IPS-NIHi7 (cell line): ENCODE data around the gene TENM3.

Source experiments
- DNase-seq: peaks from one replicate; pipeline ENCODE4 v3.0.0; 2012; ENCODE audit warnings: mixed read lengths; ENCODE audit errors: extremely low spot score

TENM3 gene

DNA sequence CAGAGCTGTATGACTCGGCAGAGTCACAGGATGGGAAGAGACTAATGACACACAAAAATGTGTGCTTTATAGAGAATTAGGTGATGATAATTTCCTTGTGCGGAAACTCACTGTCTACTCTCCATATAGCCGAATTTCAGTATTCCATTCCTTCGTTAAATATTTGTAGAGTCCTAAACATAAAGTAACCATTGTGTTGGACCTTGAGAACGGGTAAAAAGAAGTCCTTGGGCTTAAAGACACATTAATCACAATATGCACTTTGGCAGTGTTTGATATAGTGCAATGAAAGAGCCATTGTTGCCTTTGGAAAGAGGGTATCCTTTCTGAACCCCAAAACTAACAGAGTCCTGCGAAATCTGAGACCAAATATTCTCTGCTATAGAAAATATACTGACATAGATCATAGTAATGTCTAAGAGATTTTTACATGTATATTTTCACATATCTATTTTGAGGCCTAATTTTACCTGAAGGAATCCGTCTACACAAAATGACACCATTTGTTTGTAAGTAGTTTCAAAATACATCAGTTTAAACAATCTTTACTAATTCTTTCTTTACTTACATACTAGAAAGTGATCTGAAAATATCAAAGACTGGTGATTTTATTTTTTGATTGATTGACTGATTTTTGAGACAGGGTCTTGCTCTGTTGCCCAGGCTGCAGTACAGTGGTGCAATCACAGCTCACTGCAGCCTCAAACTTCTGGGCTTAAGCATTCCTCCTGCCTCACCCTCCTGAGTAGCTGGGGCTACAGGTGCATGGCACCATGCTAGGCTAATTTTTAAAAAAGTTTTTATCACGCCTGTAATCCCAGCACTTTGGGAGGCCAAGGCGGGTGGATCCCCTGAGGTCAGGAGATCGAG, 377.1 kb downstream of the TENM3 start:
- no peak for DNase-seq

DNA sequence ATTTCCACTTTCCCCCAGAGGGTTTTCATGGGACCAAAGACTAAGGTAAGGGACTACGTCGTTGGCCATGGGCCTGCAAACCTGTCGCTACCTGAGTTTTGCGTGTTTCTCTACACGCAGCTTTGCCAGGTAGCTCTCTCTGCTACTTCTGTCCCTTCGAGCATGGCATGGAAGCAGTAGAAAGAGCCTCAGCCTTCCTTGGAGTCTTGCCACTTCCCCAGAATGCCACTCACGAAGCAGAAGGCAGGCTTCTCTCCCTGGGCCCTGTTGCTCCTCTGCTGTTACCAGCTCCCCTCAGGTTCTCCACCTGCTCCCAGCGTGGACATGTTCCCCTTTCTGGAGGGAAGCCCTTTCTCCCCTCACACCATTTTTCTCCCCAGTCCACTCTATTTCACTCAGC, 381.1 kb downstream of the TENM3 start:
- DNase-seq = no peak

DNA sequence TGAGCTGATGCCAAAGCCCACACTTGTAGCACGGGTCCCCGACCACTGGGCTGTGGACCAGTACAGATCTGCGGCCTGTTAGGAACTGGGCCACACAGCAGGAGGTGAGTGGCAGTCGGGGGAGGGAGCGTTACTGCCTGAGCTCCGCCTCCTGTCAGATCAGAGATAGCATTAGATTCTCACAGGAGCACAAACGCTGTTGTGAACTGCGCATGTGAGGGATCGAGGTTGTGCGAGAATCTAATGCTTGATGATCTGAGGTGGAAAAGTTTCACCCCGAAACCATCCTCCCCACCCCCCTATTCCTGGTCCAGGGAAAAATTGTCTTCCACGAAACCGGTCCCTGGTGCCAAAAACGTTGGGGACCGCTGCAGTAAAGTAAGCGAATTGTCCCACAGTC, 382.0 kb downstream of the TENM3 start:
- DNase-seq = no peak

DNA sequence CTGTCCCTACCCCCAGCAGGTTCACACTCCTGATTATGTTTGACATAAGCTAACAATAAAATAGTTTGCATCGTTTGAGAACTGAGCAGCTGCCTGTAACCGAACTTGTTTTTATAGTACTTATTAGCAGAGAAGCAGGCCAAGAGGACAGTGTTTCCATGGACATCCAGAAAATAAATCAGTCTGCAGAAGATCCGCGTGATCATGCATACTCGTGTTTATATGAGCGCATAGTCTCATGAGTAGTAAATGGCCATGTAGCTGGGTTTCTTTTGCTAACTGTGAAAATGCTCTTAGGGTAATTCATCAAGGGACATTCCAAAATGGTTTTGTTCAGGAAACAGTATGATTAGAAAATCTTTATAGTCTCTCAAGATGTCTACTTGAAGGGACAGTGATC, 384.8 kb downstream of the TENM3 start:
- DNase-seq = no peak

DNA sequence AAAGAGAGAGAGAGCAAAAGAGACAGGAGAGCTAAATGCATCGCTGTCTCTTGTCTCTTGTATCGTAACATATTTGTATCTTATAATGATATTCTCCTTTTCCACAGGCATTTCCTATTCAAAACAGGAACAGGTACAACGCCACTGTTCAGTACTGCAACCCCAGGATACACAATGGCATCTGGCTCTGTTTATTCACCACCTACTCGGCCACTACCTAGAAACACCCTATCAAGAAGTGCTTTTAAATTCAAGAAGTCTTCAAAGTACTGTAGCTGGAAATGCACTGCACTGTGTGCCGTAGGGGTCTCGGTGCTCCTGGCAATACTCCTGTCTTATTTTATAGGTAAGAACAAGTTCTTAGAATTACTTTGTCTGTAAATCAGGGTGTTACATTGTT, 385.3 kb downstream of the TENM3 start:
- no peak for DNase-seq

DNA sequence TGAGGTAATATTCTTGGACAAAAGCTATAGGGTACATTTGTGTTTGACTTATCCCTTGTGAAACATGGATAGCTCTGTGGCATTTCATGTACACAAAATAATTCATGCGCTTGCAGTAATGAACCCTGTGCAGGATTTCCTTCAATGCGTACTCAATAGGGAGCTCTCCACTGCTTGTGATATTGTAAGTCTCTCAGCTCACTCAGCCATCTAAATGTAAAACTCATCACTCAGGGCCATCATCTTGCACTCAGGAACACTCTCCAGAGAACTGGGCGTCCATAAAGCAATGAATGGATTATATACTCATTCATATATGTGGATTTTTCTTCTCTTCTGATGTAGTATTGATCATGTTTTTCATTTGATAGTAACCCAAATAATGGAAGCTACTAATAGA, 385.9 kb downstream of the TENM3 start:
- no peak for DNase-seq

DNA sequence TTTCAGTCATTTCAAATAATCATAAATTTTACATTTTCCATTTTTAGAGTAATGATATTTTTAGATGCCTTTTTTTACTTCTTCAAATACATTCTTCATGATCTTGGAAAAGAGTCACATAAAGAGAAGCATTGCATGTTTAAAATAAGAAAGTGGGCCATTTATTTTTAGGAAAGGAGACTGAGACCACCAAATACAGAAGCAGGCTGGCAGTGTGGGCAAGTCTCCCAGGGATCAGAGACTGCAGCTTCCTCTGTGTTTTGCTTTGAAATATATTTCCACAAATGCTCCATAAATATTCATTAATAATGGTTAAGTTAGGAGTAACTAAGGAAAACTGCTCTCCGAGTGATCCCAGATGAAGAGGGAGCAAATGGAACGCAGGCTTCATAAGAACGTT, 397.3 kb downstream of the TENM3 start:
- DNase-seq = no peak

DNA sequence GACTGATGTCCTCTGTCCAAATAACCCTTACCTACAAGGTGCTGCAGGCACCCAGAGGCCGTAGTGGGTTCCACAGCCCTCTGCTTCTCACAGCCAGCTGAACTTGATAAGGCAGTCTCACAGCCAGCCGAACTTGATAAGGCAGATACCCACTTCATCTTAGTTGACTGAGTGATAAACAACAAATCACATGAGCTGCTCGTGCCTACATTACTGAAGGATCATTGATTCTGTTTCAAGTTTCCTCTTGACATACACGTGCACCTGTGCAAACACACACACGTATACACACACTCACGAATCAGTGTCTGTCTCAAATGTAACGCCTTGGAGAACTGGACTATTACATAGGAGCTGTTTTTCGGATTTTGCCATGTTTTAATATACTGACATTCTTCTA, 397.7 kb downstream of the TENM3 start:
- no peak for DNase-seq

DNA sequence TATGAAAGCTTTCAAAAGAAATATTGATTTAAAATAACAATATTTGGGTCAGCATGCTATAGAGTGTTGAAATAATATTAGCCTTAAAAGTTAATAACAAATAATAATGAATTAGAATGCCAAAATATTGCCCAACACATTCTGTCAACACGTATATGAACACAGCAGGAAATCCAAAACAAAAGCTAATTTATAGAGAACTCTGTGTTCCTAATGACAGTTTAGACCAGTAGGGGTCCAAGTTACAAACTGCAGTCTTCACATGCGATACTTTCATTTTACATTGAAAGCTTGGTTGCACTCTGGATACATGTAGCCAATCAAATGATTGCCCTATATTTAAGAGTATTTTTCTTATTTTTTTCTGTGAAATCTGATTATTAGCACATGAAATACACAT, 399.6 kb downstream of the TENM3 start:
- no peak for DNase-seq

DNA sequence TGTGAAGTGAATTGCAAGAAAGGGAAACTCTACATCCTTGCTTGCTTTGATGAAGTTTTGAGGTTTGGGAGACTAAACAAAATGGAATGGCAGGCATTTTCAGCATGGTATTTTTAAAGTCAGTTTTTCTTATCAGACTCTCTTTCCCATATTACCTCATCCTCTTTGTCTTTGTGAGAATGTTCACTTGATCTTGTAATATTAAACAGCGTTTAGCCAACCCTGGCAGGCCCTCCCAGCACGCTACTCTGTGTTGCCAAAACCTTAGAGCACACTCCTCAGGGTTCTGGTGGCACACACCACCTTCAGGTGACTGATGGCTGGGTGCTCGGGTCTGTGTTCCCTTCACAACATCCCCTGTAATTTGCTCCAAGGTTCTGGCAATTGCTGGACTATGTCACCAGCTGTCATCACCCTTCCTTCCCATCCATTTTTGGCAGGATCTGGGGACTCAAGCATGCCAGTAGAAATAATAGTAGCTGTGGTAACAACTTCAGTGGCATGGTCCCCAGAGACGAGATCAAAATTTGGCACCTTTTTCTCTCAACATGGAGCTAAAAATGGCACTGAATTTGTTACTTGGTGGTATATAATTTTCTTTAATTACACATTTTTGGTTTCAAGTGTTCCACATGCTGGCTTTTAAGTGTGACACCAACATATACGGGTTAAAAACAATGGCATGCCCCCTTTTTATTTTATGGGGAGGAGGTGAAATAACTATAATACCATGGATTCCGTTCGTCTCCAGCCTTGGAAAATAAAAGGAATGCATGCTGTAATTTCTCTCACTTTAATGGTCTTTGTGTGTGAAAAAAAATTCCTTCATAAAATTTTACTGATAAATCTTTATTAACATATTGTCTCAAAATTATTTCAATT, 400.8 kb downstream of the TENM3 start:
- no peak for DNase-seq

DNA sequence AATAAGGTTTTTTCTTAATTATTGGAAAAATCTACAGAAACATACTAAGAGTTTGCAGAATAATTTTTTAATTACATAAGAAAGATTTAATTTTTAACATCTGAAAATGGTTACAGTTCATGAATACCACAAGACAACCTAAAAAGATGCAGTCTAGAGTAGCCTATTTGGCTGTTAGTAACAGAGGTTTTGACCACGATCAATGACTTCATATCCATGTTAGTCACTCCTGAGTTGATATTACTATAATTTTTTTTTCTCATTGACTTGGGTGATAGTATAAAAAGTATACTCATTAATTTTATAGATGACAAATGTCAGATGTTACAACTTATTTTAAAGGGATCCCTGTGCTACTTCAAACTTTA, 401.5 kb downstream of the TENM3 start:
- no peak for DNase-seq

DNA sequence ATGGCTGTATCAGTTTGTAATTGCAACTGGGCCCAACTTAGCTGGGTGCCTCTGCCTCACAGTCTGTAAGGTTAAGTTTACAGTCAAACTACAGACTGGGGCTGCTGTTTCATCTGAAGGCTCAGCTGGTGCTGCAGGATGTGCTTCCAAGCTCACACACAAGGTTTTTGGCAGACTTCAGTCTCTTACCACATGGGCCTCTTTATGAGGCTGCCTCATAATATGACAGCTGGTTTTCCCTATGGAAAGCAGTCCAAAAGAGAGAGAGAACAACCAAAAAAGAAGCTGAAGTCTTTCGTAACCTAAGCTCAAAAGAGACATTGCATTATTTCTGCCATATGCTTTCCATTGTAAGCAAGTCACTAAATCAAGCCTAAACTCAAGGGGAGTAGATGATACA, 402.3 kb downstream of the TENM3 start:
- no peak for DNase-seq

DNA sequence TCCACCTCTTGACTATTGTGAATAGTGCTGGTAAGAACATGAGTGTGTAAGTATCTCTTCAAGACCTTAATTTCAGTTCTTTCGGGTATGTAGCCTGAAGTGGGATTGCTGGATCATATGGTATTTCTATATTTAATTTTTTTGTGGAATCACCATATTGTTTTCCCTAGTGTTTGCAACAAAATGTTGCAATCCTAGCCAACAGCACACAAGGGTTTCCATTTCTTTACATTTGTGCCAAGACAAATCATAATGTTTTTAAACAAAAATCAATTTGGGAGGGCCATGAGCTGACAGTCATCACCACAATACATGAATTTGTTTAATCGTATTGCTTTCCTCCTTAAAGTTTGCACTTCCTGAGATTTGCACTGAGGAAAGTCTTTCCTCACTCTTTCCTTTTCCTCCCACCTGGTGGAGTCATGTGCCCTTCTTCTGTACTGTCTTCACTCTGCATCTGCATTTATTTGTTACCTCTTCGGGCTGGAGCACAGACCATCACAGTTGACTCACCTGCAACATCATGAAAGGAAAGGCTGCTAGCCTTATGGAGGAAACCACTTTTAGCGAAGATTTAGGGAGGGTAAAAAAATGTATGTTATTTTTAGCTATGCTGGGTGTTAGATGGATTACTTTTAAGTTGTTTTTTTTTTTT, 404.6 kb downstream of the TENM3 start:
- no peak for DNase-seq

DNA sequence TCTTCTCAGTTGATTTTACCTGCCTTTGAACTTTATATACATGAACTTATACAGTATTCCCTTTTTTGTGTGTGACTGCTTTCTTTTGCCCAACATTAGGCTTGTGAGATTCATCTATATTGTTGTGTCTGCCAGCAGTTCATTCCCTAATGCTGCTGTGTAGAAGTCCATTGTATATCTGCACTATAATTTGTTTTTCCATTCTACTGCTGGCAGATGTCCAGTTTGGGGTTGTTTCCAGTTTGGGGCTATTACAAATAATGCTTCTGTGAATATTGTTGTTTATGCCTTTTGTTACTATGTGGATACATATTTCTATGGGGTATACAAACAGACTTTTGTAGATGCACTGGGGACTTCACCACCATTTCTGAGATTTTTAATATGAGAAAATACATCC, 405.6 kb downstream of the TENM3 start:
- DNase-seq = no peak

DNA sequence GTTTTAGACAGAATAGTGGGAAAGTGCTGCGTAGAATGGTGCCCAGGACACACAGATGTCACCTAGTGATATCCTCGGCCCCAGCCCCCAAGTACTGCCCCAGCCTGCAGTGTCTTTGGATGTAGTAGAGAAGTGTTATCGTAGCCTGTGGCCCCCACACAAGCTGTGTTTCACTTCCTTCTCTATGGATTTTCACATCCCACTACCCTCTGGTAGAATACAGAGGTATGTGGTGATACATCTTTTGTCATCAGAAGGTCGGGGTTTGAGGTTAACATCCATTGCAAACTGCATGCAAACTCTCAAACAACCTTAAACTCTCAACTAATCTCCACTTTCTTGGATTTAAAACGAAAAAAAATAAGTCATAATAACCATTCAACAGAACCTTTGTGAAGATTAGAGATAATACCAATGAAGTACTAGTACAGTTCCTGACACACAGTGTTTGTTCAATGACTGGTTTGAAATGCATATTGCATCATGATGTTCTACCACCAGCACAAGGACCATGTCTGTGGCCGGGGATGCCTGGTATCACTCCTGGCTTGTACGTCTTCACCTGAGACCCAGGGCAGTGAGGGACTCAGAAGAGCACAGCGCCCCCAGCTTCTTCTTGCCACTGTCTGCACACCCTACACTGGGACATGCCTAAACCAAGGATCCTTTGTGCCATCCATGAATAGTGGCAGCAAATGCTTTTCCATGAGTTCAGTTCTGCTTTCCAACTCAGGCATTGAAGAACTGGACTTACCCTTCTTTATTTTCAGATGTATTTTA, 406.7 kb downstream of the TENM3 start:
- DNase-seq = peak; percentile 18

DNA sequence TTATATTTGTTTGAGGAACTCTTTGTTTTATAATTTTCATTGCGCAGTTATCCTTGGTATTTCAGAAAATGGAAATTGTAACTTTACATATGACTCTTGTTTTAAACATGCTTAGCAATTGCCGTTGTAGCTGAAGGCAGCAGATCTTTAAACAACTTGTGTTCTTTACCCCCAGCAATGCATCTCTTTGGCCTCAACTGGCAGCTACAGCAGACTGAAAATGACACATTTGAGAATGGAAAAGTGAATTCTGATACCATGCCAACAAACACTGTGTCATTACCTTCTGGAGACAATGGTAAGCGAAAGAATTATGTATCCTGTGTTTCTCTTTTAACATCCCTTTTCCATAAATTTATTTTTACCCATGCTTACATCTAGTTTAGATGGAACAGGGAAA, 410.4 kb downstream of the TENM3 start:
- no peak for DNase-seq

DNA sequence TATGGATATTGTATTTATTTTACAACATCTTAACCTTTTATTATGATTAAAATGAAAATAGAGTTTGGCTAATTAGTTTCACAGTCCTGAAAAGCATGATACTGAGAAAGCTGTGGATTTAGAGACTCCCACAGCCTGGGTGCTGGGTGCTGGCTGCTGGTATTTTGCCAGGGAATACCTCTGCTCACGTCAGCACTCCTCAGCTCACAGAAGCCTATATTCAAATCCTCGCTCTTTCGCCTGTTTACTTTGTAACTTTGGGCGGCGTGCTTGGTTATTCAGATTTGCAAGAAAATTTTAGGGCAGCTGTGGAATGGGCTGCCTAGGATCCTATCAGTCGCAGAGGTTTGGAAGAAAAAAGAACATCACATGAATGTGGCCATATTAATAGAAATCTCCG, 412.1 kb downstream of the TENM3 start:
- no peak for DNase-seq

DNA sequence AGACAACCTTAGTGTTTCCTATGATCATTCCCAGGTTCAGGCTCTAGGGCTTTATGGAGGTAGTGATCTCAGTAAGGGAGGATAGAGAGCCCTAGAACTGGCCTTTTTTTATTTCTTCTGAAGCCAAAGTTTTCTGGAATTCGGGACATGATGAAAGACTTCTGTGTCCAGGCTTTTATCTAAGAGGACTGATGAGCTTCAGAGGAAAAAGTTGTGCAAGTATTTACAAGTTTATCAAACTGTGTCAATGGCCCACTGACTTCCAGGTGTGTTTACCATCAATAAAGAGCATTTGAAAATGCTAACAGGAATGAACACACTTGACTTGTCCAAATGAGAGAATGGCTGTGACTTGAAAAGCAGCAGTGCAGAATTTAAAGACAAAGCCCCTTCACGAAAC, 419.3 kb downstream of the TENM3 start:
- no peak for DNase-seq

DNA sequence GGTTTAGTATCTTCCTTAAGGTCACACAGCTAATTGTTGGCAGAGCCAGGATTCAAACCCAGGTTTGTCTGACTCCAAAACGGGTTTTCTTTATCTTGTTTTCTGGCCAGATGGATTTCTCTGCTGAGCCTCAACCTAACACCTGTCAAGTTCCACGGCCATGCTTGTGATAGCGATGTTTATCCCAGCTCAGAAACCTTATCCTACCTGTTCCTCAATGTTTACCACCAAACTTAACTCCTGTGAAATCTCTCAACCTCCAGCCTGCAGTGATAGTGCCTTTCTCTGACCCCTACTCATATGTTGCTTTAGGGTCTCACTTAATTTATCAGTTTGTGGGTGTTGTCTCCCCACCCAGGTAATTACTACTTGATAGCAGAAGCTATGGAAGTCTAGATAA, 428.0 kb downstream of the TENM3 start:
- DNase-seq = no peak

DNA sequence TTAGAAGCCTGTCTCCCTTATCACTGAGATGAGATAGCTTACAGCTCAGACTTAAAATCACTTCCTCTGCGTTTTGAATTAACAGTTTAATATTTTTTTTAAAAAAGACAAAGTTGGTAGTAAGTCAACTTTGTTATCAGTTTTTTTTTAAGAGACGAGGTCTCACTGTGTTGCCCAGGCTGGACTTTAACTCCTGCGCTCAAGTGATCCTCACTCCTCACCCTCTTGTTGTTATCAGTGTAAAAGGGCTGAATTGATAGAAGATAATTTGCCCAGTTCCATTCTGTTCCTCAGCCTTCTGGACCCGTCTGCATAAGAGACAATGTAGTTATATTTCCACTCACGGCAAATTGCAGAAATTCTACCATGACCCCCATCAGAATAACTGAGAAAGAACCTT, 428.5 kb downstream of the TENM3 start:
- no peak for DNase-seq

DNA sequence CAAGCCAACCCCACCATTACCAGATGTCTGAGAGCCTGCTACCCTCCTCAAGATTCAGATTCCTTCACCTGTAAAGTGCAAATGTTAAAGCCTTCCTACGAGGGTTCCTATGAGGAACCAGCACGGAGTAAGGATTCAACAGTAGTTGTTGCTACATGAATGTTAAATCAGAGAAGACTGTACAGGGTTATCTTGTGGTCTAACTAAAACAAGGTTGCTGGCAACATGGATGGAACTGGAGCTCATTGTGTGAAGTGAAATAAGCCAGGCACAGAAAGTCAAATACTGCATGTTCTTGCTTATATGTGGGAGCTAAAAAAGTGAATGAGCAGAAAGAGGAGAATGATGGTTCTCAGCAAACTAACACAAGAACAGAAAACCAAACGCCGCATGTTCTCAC, 435.4 kb downstream of the TENM3 start:
- DNase-seq = no peak

DNA sequence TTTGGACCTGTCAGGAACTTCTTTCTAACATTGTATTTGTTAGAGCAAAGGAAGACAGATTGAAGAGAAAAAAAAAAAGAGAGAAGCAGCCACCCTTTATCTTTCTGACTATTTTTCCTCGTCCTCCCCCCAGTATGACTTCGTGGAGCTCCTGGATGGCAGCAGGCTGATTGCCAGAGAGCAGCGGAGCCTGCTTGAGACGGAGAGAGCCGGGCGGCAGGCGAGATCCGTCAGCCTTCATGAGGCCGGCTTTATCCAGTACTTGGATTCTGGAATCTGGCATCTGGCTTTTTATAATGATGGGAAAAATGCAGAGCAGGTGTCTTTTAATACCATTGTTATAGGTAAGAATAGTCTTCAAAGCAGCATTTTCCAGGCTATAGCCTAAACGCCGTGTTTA, 436.3 kb downstream of the TENM3 start:
- no peak for DNase-seq
